Measurements from ENCODE around the gene STARD5.

GRCh38 chr15:81292523-81293001 is 31.4 kb downstream of the STARD5 start:
- TF ChIP-seq, protein P1, sequence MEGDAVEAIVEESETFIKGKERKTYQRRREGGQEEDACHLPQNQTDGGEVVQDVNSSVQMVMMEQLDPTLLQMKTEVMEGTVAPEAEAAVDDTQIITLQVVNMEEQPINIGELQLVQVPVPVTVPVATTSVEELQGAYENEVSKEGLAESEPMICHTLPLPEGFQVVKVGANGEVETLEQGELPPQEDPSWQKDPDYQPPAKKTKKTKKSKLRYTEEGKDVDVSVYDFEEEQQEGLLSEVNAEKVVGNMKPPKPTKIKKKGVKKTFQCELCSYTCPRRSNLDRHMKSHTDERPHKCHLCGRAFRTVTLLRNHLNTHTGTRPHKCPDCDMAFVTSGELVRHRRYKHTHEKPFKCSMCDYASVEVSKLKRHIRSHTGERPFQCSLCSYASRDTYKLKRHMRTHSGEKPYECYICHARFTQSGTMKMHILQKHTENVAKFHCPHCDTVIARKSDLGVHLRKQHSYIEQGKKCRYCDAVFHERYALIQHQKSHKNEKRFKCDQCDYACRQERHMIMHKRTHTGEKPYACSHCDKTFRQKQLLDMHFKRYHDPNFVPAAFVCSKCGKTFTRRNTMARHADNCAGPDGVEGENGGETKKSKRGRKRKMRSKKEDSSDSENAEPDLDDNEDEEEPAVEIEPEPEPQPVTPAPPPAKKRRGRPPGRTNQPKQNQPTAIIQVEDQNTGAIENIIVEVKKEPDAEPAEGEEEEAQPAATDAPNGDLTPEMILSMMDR (IDR thresholded peaks at IDR 0.05; ENCODE audit: control extremely low read depth in 1 of 3, insufficient read depth in 1 of 3, low read depth in 1 of 3, low read length in 3 of 3): no peak
- no peak for TF ChIP-seq EZH2 (IDR thresholded peaks at IDR 0.05; ENCODE audit: low read depth, low read length, severe bottlenecking)
- TF ChIP-seq HDAC2 (IDR thresholded peaks at IDR 0.05; ENCODE audit: borderline replicate concordance in 1 of 2, low read depth in 2 of 2, low read length in 2 of 2): no peak
- no peak for TF ChIP-seq SRF (IDR thresholded peaks at IDR 0.05; ENCODE audit: low read depth, low read length)
- no peak for TF ChIP-seq TAF1 (IDR thresholded peaks at IDR 0.05; ENCODE audit: low read depth, low read length)
- TF ChIP-seq TEAD4 (IDR thresholded peaks at IDR 0.05; ENCODE audit: low read depth, low read length): no peak
- no peak for TF ChIP-seq POLR2A (IDR thresholded peaks at IDR 0.05; ENCODE audit: control extremely low read depth in 1 of 2, low read depth in 2 of 2, low read length in 2 of 2)
- TF ChIP-seq TBP (IDR thresholded peaks at IDR 0.05; ENCODE audit: low read depth, low read length): no peak
- TF ChIP-seq, protein P2, sequence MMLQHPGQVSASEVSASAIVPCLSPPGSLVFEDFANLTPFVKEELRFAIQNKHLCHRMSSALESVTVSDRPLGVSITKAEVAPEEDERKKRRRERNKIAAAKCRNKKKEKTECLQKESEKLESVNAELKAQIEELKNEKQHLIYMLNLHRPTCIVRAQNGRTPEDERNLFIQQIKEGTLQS (IDR thresholded peaks at IDR 0.05; ENCODE audit: insufficient read depth, low read depth, low read length): no peak

Measured in H1 (cell line).